ENCODE measurements around the gene PLEK.
"Not testable (repeated sequence)": the region's sequence is repeated elsewhere in the genome, so short reads cannot be mapped to it uniquely, and the experiment has no call there.

Gene PLEK

GRCh38 chr2:68356599-68357239 lies 8.4 kb upstream of the PLEK start:
- DNase-seq = no peak

GRCh38 chr2:68357605-68358337 lies 7.3 kb upstream of the PLEK start:
- DNase-seq = peak in 1 of 2 donors; percentile 38

GRCh38 chr2:68359889-68360288 lies 5.2 kb upstream of the PLEK start:
- DNase-seq = no peak

DNA sequence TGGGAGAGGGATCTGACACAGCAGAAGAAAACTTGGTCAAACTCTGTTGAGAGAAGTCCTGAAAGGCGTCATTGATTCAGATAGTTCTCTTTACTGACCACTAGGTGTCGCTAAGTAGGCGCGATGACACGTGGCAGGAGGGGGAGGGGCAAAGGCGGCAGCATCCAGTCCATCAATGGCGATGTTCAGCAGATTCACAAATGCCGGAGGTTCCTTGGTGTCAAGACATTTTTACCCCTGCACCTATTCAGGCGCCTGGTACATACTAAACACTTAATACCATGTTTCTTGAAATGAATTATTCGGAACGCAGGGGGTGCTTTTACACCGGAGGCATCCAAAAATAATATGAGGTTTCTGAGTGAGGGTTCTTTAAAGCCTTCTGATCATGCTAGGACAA lies 3.0 kb upstream of the PLEK start:
- peak; percentile 30 to 53 for DNase-seq

- DNase-seq = peak in 1 of 2 donors; percentile 14
Measured at GRCh38 chr2:68362749-68363148, 2.3 kb upstream of the PLEK start.

- no peak for DNase-seq
Measured at GRCh38 chr2:68363721-68364120, 1.4 kb upstream of the PLEK start.

DNA sequence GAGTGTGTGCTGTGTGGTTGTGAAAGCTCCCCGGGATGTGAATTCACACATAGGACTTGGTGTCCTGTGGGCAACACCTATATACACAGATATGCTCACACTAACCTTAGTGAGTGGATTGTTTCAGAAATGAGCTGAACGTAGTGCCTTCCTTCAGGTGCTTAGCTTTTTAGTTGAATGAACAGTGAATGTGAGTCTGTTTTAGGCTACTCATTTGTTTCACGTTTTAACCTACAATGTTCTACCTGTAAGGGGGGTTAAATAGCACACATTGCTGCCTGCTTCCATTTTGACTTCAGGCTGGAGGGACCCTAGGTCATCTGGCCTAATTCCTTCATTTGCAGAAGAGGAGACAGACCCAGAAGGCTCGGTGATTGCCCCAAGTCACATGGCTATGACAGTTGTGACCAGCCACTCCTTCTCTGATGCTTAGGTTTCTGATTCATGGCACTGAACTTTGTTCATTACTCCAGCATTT lies 1.0 kb downstream of the PLEK start:
- DNase-seq = no peak

- no peak for DNase-seq
Measured at GRCh38 chr2:68367953-68368653, 3.0 kb downstream of the PLEK start.

GRCh38 chr2:68368654-68369336 lies 3.7 kb downstream of the PLEK start:
- DNase-seq = peak; percentile 21 to 52

DNA sequence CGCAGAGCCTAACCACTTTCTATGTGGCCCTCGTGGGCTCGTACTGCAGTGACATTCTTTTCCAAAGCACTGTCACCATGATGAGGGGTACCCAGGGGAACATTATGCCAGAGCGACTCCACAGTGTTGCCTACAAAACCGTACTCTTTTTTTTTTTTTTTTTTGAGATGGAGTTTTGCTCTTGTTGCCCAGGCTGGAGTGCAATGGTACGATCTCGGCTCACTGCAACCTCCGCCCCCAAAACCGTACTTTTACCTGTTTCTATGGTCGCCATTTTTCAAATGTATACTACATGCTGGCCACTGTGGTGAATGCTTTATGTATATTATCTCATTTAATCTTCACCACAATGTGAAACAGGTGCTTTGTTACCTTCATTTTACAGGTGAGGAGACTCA lies 4.3 kb downstream of the PLEK start:
- DNase-seq = no peak

- DNase-seq = no peak
Measured at GRCh38 chr2:68371138-68371537, 6.1 kb downstream of the PLEK start.

DNA sequence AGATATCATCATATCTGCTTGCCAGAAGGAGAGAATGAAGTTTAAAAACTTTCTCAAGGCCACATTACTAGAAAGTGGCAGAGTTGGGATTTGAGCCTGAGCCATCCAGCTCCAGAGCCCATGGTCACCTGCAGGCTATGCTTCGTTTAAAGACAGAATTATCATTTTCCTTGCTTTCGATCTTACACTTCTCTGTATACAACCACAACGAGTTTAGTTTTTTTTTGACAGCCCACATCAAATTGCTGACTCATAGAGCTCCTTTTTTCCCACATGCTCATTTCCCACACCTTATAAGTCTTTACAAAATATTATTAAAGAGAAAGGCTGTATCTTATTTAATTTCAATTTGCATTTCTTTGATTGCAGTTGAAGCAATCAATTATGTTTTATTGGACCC lies 6.5 kb downstream of the PLEK start:
- no peak for DNase-seq

GRCh38 chr2:68372485-68372884 lies 7.4 kb downstream of the PLEK start:
- DNase-seq = no peak

DNA sequence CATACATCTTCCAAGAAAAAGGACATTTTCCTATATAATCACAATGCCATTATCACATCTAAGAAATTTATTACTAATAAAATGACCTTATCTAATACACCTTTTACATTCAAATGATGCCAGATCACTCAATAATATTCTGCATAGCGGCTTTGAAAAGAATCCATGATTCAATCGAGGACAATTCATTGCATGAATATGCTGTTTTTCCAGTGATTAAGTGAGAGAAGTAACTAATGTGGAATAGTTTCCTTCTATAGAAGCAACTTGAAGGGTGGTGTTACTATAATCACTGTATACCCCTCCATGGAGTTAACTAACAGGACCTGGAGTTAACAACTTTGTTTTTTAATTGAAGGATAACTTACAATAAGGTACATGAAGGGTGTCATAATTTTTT lies 9.1 kb downstream of the PLEK start:
- no peak for DNase-seq

DNA sequence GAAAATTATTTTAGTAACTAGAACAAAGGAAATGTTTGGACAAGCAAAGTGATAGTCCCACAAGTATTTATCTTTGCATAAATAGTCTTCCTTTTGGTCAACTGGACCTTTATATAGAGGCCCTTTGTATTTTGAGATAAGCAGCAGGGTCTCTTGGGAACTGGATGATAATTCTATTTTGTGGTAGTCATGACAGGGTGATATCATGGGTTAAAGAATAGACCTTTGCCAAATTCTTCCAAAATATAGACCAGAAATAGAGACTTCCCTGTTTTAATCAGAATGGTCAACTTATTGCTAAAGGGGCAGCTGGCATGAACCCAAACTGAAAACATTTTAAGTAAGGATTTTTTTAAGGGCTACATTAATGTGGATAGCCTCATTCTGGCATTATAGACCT lies 10.5 kb downstream of the PLEK start:
- no peak for DNase-seq

DNA sequence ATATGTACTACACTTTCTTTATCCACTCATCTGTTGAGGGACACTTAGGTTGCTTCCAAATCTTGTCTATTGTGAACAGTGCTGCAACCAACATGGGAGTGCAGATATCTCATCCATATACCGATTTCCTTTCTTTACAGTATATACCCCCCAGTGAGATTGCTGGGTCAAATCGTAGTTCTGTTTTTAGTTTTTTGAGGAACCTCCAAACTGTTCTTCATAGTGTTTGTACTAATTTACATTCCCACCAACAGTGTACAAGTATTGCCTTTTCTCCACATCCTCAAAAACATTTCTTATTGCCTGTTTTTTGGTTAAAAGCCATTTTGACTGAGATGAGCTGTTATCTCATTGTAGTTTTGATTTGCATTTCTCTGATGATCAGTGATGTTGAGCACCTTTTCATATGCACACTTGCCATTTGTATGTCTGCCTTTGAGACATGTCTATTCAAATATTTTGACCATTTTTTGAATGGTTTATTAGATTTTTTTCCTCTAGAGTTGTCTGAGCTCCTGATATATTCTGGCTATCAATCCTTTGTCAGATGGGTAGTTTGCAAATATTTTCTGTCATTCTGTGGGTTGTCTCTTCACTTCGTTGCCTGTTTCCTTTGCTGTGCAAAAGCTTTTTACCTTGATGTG lies 12.2 kb downstream of the PLEK start:
- no peak for DNase-seq

- not testable (repeated sequence) for DNase-seq
Measured at GRCh38 chr2:68378779-68379178, 13.7 kb downstream of the PLEK start.

DNA sequence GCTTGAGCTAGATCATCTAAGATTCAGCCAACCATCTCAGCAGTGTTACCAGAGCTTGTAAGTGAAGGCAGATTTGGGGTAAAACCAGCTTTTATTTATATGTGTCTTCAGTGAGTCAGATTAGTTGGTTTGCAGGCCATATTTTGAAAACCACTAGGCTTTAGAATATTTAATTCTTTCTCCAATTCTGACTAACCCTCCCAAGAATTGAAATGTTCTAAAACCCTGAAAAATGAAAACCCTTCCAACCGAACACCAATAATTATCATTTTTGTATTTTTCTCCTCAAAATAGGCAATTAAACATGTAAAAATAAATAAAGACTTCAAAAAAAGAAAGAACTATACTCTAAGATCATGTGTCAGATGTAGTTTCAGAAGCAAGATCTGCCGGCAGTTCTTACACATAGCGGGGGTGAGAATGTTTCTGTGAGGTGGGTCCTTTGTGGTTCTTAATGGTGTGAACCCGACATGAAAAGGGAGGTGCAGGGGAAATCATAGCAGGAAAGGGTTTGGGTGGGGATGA lies 14.2 kb downstream of the PLEK start:
- no peak for DNase-seq

DNA sequence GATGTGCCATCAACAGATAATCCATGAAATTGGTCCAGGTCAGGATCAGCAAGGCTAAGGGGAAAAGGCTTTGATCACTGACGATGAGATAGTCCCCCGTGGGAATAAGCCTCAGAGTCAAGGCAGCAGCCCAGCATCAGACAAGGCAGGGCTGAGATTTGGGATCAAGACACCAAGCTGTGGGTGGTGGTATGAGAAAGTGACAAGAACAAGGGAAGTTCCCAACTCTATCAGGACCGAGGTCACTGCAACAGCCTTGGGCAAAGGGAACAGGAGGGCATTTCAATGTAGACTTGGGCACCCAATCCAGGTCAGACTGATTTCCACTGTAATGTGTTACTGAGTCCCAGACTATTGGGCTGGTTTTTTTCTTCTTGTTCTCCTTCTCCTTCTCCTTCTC lies 18.7 kb downstream of the PLEK start:
- DNase-seq = no peak

- DNase-seq = no peak
Measured at GRCh38 chr2:68384485-68385107, 19.5 kb downstream of the PLEK start.

- no peak for DNase-seq
Measured at GRCh38 chr2:68385220-68385906, 20.3 kb downstream of the PLEK start.
